MM.1S (cell line): ENCODE data around the gene DFFB.

Experiments
- DNase-seq: peaks from one replicate; pipeline ENCODE4 v3.0.0-alpha.2; 2015
- H2AFZ ChIP-seq: fragments of 300-600 bp; sonication (generic); 2 replicates; pipeline ENCODE4 v1.6.0; 2016; ENCODE audit warnings: antibody characterized with exemption, low read length
- H3F3A ChIP-seq: fragments of 300-600 bp; sonication (generic); 2 replicates; pipeline ENCODE4 v1.6.1; 2016; ENCODE audit warnings: mild to moderate bottlenecking, antibody characterized with exemption, low read length, moderate library complexity, mixed read lengths; ENCODE audit not compliant: insufficient read depth
- H3K27ac ChIP-seq: fragments of 300-600 bp; sonication (generic); 2 replicates; pipeline ENCODE4 v1.5.1; 2016; ENCODE audit warnings: mild to moderate bottlenecking, low read length
- H3K27me3 ChIP-seq: fragments of 300-600 bp; sonication (generic); replicated peaks from 2 replicates; pipeline ENCODE4 v1.6.0; 2016; ENCODE audit warnings: low read length; ENCODE audit not compliant: insufficient read depth
- H3K36me3 ChIP-seq: fragments of 300-600 bp; sonication (generic); replicated peaks from 2 replicates; pipeline ENCODE4 v1.6.1; 2016; ENCODE audit warnings: mild to moderate bottlenecking, low read length, mixed read lengths; ENCODE audit not compliant: insufficient read depth
- H3K4me1 ChIP-seq: fragments of 300-600 bp; sonication (generic); 2 replicates; pipeline ENCODE4 v1.6.1; 2016; ENCODE audit warnings: low read length, mixed read lengths
- H3K4me2 ChIP-seq: fragments of 300-600 bp; sonication (generic); 2 replicates; pipeline ENCODE4 v1.6.0; 2016; ENCODE audit warnings: low read depth, low read length
- H3K4me3 ChIP-seq: fragments of 300-600 bp; sonication (generic); 2 replicates; pipeline ENCODE4 v1.5.1; 2016; ENCODE audit warnings: low read length, mixed read lengths
- H3K79me2 ChIP-seq: fragments of 300-600 bp; sonication (generic); 2 replicates; pipeline ENCODE4 v1.6.1; 2016; ENCODE audit warnings: mixed run types, low read length, mixed read lengths
- H3K9ac ChIP-seq: fragments of 300-600 bp; sonication (generic); 2 replicates; pipeline ENCODE4 v1.6.1; 2016; ENCODE audit warnings: low read length, mixed read lengths
- H3K9me2 ChIP-seq: fragments of 300-600 bp; sonication (generic); replicated peaks from 2 replicates; pipeline ENCODE4 v1.6.1; 2016; ENCODE audit warnings: mild to moderate bottlenecking, low read length, mixed read lengths; ENCODE audit not compliant: insufficient read depth
- H3K9me3 ChIP-seq: fragments of 300-600 bp; sonication (generic); replicated peaks from 2 replicates; pipeline ENCODE4 v1.6.1; 2016; ENCODE audit warnings: mild to moderate bottlenecking, low read length, mixed read lengths; ENCODE audit not compliant: insufficient read depth
- H4K20me1 ChIP-seq: fragments of 300-600 bp; sonication (generic); 2 replicates; pipeline ENCODE4 v1.6.1; 2016; ENCODE audit warnings: mild to moderate bottlenecking, low read length, moderate library complexity, mixed read lengths; ENCODE audit not compliant: insufficient read depth
- CTCF ChIP-seq: fragments of 300-600 bp; sonication (generic); IDR thresholded peaks from 2 replicates; pipeline ENCODE4 v1.5.1; 2016; ENCODE audit warnings: antibody characterized with exemption, low read length, mixed read lengths
- EZH2 ChIP-seq: fragments of 300-600 bp; sonication (generic); optimal IDR thresholded peaks from 2 replicates; pipeline ENCODE3; 2017; ENCODE audit warnings: low read depth, mild to moderate bottlenecking, antibody characterized with exemption, low read length, mixed read lengths
- EZH2phosphoT487 ChIP-seq: fragments of 300-600 bp; sonication (generic); IDR thresholded peaks from 2 replicates; pipeline ENCODE4 v1.6.1; 2018; ENCODE audit warnings: antibody characterized with exemption, low read length

DFFB gene

GRCh38 chr1:3821447-3821846 is 35.8 kb upstream of the DFFB start:
- Histone ChIP-seq H4K20me1 (no peaks in the 10 kb centered on the region), H3F3A (no peaks in the 10 kb centered on the region), H3K27me3 (no peaks in the 10 kb centered on the region), H2AFZ (no peak overlapping the region), H3K9ac (no peak overlapping the region), H3K79me2 (no peaks in the 10 kb centered on the region), H3K27ac (no peak overlapping the region), H3K36me3 (no peaks in the 10 kb centered on the region), H3K4me2 (no peak overlapping the region), H3K9me3 (no peaks in the 10 kb centered on the region), H3K4me3 (no peak overlapping the region), H3K9me2 (no peaks in the 10 kb centered on the region), H3K4me1 (no peaks in the 10 kb centered on the region)
- TF ChIP-seq EZH2 (no peak), CTCF (no peak), EZH2phosphoT487 (no peak)
- DNase-seq = no peak

DNA sequence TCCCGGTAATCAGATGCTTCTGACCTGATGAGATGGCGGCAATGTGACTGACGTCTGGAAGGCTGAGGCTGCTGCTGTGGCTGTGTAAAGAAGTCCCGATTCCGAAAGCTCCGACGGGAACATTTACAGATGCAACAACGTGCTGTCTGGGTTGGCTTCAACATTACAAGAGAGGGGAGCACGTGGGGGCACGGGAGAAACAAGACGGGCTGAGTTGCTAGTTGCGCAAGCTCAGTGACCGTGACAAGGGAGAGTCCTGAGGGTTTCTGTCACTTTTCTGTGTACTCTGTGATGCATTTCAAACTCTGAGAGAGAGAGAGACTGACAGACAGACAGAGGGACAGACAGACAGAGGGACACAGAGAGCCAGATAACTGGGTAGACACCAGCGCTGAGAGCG is 35.4 kb upstream of the DFFB start:
- Histone ChIP-seq H3K27ac (no peak overlapping the region), H3K4me1 (no peaks in the 10 kb centered on the region), H2AFZ (no peak overlapping the region), H4K20me1 (no peaks in the 10 kb centered on the region), H3K27me3 (no peaks in the 10 kb centered on the region), H3K9me2 (no peaks in the 10 kb centered on the region), H3K4me2 (no peak overlapping the region), H3F3A (no peaks in the 10 kb centered on the region), H3K4me3 (no peak overlapping the region), H3K9ac (no peak overlapping the region), H3K36me3 (no peaks in the 10 kb centered on the region), H3K9me3 (no peaks in the 10 kb centered on the region), H3K79me2 (no peaks in the 10 kb centered on the region)
- no peak for DNase-seq
- TF ChIP-seq EZH2phosphoT487 (no peak), EZH2 (no peak), CTCF (no peak)

GRCh38 chr1:3822421-3822820 is 34.9 kb upstream of the DFFB start:
- no peaks in the 10 kb centered on the region for H3K9me3 ChIP-seq
- no peak for TF ChIP-seq EZH2
- TF ChIP-seq EZH2phosphoT487 = no peak
- TF ChIP-seq CTCF = no peak
- no peaks in the 10 kb centered on the region for H3K36me3 ChIP-seq
- no peak overlapping the region for H3K4me3 ChIP-seq
- no peaks in the 10 kb centered on the region for H3F3A ChIP-seq
- H2AFZ ChIP-seq = no peak overlapping the region
- no peak overlapping the region for H3K9ac ChIP-seq
- H3K79me2 ChIP-seq = no peaks in the 10 kb centered on the region
- no peaks in the 10 kb centered on the region for H4K20me1 ChIP-seq
- H3K27ac ChIP-seq = no peak overlapping the region
- no peaks in the 10 kb centered on the region for H3K4me1 ChIP-seq
- no peak overlapping the region for H3K4me2 ChIP-seq
- DNase-seq = no peak
- no peaks in the 10 kb centered on the region for H3K27me3 ChIP-seq
- H3K9me2 ChIP-seq = no peaks in the 10 kb centered on the region
